WERI-Rb-1 (cell line): ENCODE results near the gene TSC22D3.

Experiments used
- DNase-seq: peaks from one replicate; pipeline ENCODE4 v3.0.0-alpha.2; 2020
- H3K27ac ChIP-seq: fragments of 250-450 bp; sonication (Bioruptor Pico); 2 replicates; pipeline ENCODE4 v1.5.1; 2020; ENCODE audit warnings: mild to moderate bottlenecking, moderate library complexity
- H3K27me3 ChIP-seq: fragments of 250-450 bp; sonication (Bioruptor Pico); 2 replicates; pipeline ENCODE4 v1.5.1; 2021; ENCODE audit warnings: mild to moderate bottlenecking, low read depth, moderate library complexity; ENCODE audit not compliant: insufficient read depth, severe bottlenecking
- H3K36me3 ChIP-seq: fragments of 250-450 bp; sonication (Bioruptor Pico); 2 replicates; pipeline ENCODE4 v1.5.1; 2020; ENCODE audit warnings: mild to moderate bottlenecking, moderate library complexity
- H3K4me3 ChIP-seq: 2 replicates; pipeline ENCODE4 v1.5.1; 2011; ENCODE audit warnings: low read depth, mild to moderate bottlenecking, control low read depth, low read length
- H3K9me3 ChIP-seq: fragments of 250-450 bp; sonication (Bioruptor Pico); 2 replicates; pipeline ENCODE4 v1.5.1; 2021; ENCODE audit warnings: mild to moderate bottlenecking, moderate library complexity; ENCODE audit not compliant: severe bottlenecking
- TF ChIP-seq, protein P1 (sequence below): IDR thresholded peaks from 2 replicates; pipeline ENCODE4 v1.5.1; 2011; ENCODE audit warnings: low read depth, mild to moderate bottlenecking, control low read depth, inconsistent platforms, low read length

Gene TSC22D3

DNA sequence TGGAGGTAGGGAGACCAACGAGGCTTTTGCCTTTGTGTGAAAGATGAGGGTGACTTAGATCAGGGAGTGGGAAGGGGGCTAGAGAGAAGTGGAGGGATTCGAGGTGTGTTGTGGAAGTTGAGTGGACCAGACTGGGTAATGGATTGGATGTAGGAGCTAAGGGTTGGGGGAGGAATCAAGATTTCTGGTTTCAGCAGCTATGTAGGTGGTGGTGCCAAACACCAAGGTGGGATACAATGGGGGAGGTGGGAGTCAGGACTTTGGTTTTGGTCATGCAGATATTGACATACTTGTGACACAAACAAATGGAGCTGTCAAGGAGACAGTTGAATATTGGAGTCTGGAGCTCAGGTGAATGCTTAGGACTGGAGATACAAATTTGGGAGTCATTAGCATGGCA is 71.0 kb downstream of the TSC22D3 start:
- H3K27ac ChIP-seq, result no peak overlapping the region
- H3K4me3 ChIP-seq, result no peak overlapping the region
- no peaks in the 10 kb centered on the region for H3K36me3 ChIP-seq
- no peak for DNase-seq
- H3K9me3 ChIP-seq, result no peaks in the 10 kb centered on the region
- TF ChIP-seq, protein P1, sequence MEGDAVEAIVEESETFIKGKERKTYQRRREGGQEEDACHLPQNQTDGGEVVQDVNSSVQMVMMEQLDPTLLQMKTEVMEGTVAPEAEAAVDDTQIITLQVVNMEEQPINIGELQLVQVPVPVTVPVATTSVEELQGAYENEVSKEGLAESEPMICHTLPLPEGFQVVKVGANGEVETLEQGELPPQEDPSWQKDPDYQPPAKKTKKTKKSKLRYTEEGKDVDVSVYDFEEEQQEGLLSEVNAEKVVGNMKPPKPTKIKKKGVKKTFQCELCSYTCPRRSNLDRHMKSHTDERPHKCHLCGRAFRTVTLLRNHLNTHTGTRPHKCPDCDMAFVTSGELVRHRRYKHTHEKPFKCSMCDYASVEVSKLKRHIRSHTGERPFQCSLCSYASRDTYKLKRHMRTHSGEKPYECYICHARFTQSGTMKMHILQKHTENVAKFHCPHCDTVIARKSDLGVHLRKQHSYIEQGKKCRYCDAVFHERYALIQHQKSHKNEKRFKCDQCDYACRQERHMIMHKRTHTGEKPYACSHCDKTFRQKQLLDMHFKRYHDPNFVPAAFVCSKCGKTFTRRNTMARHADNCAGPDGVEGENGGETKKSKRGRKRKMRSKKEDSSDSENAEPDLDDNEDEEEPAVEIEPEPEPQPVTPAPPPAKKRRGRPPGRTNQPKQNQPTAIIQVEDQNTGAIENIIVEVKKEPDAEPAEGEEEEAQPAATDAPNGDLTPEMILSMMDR, result no peak
- H3K27me3 ChIP-seq, result peaks cover 9% of the 10 kb centered on the region

- no peak overlapping the region for H3K27ac ChIP-seq
- no peaks in the 10 kb centered on the region for H3K36me3 ChIP-seq
- H3K4me3 ChIP-seq, result no peak overlapping the region
- DNase-seq, result no peak
- TF ChIP-seq, protein P1, result no peak
- no peaks in the 10 kb centered on the region for H3K9me3 ChIP-seq
- H3K27me3 ChIP-seq, result peaks cover 9% of the 10 kb centered on the region
Measured at GRCh38 chrX:107704181-107704580, 71.4 kb downstream of the TSC22D3 start.

DNA sequence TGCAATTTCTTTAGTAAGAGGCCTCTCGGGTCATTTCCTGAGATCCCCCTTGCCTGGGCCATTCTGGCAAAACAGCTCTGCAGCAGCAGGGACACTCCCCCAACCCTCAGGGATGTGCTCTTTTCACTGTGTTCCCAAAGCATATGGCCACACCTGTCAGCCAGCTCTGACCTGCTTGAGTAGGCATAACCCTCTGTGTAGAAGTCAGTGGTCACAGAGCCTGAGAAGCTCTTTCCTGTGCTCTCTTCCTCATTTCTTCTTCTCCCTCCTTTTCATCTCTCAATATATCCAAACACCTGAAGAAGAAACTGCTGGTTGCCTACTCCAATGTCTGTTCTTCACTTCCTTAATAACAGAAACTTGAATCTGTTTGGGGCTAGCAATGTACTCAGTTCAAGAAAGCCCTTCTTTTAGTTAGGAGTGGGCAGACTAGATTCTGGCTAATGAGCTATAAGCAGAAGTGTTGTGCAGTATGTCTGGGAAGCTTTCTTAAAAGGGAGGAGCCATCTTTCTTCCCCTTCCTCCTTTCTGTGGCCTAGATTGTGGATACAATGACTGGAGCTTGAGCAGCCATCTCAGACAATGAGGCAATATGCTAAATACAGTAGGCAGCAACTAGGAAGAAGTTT is 74.0 kb downstream of the TSC22D3 start:
- no peak overlapping the region for H3K4me3 ChIP-seq
- peaks cover 3% of the 10 kb centered on the region for H3K27me3 ChIP-seq
- TF ChIP-seq, protein P1, result no peak
- H3K36me3 ChIP-seq, result no peaks in the 10 kb centered on the region
- no peaks in the 10 kb centered on the region for H3K9me3 ChIP-seq
- no peak for DNase-seq
- no peak overlapping the region for H3K27ac ChIP-seq

GRCh38 chrX:107700790-107701189 is 74.8 kb downstream of the TSC22D3 start:
- no peaks in the 10 kb centered on the region for H3K36me3 ChIP-seq
- DNase-seq, result no peak
- peaks cover 3% of the 10 kb centered on the region for H3K27me3 ChIP-seq
- no peak overlapping the region for H3K27ac ChIP-seq
- TF ChIP-seq, protein P1, result no peak
- no peak overlapping the region for H3K4me3 ChIP-seq
- H3K9me3 ChIP-seq, result no peaks in the 10 kb centered on the region

GRCh38 chrX:107700317-107700774 is 75.2 kb downstream of the TSC22D3 start:
- TF ChIP-seq, protein P1, result no peak
- H3K27ac ChIP-seq, result no peak overlapping the region
- no peaks in the 10 kb centered on the region for H3K27me3 ChIP-seq
- no peaks in the 10 kb centered on the region for H3K9me3 ChIP-seq
- no peak overlapping the region for H3K4me3 ChIP-seq
- no peaks in the 10 kb centered on the region for H3K36me3 ChIP-seq
- DNase-seq, result no peak

DNA sequence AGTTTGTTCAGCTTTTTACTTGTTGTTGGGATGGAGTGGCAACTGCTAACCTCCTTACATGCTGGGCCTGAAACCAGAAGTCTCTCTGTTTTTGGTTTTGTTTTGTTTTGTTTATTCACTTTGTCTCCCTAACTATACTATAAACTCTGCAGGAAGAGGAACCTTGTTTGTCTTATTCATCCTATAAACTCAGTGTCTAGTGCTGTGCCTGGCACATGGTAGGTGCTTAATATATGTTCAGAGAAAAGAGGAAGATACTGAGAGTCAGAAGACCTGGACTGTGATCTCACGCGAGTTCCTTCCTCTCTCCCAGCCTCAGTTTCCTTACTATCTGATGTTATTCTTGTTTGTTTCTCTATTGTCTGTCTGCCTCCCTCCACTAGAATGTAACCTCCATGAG is 76.0 kb downstream of the TSC22D3 start:
- H3K27ac ChIP-seq, result no peak overlapping the region
- TF ChIP-seq, protein P1, result no peak
- DNase-seq, result no peak

More for the DNA sequence above, 76.0 kb downstream of the TSC22D3 start:
- H3K27me3 ChIP-seq, result no peaks in the 10 kb centered on the region
- H3K4me3 ChIP-seq, result no peak overlapping the region
- H3K36me3 ChIP-seq, result no peaks in the 10 kb centered on the region
- H3K9me3 ChIP-seq, result no peaks in the 10 kb centered on the region
